ENCODE measurements around the gene FNDC3B.

- TF ChIP-seq RXRA (IDR thresholded peaks at IDR 0.05) (peak in 1 of 2 donors; percentile 38), CTCF (IDR thresholded peaks at IDR 0.05; ENCODE audit: low read depth, low read length, missing input control) (no peak), REST (IDR thresholded peaks at IDR 0.05) (peak; percentile 11), EGR1 (IDR thresholded peaks at IDR 0.05; ENCODE audit: low read depth in 2 of 2) (no peak), RAD21 (IDR thresholded peaks at IDR 0.05) (peak in 1 of 2 donors; percentile 50), YY1 (IDR thresholded peaks at IDR 0.05) (no peak), ATF3 (IDR thresholded peaks at IDR 0.05) (no peak), TAF1 (conservative IDR thresholded peaks at IDR 0.05) (no peak), MAX (IDR thresholded peaks at IDR 0.05) (peak; percentile 55)
These were observed 114.0 kb downstream of the FNDC3B start for GRCh38 chr3:172153335-172153861.

All from liver (tissue), 3 donors.